ENCODE measurements around the gene FRMD4A.
A peak's percentile ranks its signal among the peaks of the same experiment; 100 is the strongest.

Gene FRMD4A

GRCh38 chr10:14040787-14041631 lies 289.7 kb downstream of the FRMD4A start:
- DNase-seq = no peak

- DNase-seq = no peak
Observed at GRCh38 chr10:14039968-14040668, 290.6 kb downstream of the FRMD4A start.

GRCh38 chr10:14036233-14036632 lies 294.5 kb downstream of the FRMD4A start:
- no peak for DNase-seq

- no peak for DNase-seq
Observed at GRCh38 chr10:14035506-14035905, 295.2 kb downstream of the FRMD4A start.

GRCh38 chr10:14032406-14032998 lies 298.2 kb downstream of the FRMD4A start:
- no peak for DNase-seq

- no peak for DNase-seq
Observed at GRCh38 chr10:14026325-14026724, 304.4 kb downstream of the FRMD4A start.

- no peak for DNase-seq
Observed at GRCh38 chr10:14025283-14026189, 305.2 kb downstream of the FRMD4A start.

- DNase-seq = peak; percentile 18 to 37
Observed at GRCh38 chr10:14024329-14025202, 306.2 kb downstream of the FRMD4A start.

GRCh38 chr10:14023673-14024328 lies 306.9 kb downstream of the FRMD4A start:
- no peak for DNase-seq

GRCh38 chr10:14022954-14023672 lies 307.6 kb downstream of the FRMD4A start:
- DNase-seq = no peak

GRCh38 chr10:14022052-14022451 lies 308.7 kb downstream of the FRMD4A start:
- DNase-seq = no peak

GRCh38 chr10:14020037-14020664 lies 310.6 kb downstream of the FRMD4A start:
- no peak for DNase-seq

- DNase-seq = no peak
Observed at GRCh38 chr10:14017467-14017866, 313.3 kb downstream of the FRMD4A start.

- DNase-seq = no peak
Observed at GRCh38 chr10:14016931-14017333, 313.8 kb downstream of the FRMD4A start.

GRCh38 chr10:14016011-14016536 lies 314.6 kb downstream of the FRMD4A start:
- peak; percentile 26 to 41 for DNase-seq

GRCh38 chr10:14014423-14014822 lies 316.3 kb downstream of the FRMD4A start:
- no peak for DNase-seq

GRCh38 chr10:14010769-14011574 lies 319.8 kb downstream of the FRMD4A start:
- DNase-seq = no peak

GRCh38 chr10:14010101-14010558 lies 320.6 kb downstream of the FRMD4A start:
- no peak for DNase-seq
